Hematopoietic multipotent progenitor cell (in vitro differentiated cells): Measurements from ENCODE around the gene ALDH2. TPM values are rescaled to one million over a fixed set of nuclear protein-coding genes. Genes with fewer than 3 reads are reported as not detected.
A peak's percentile ranks its signal among the peaks of the same experiment; 100 is the strongest.
"Not testable (repeated sequence)": the region's sequence is repeated elsewhere in the genome, so short reads cannot be mapped to it uniquely, and the experiment has no call there.

ENCODE experiments used
- DNase-seq, 3 donors: peaks; one replicate each; pipeline ENCODE4 v3.0.0-alpha.2; 2011 to 2015; ENCODE audit warnings: low read depth in 2 of 3, low spot score in 2 of 3
- total RNA-seq: library from RNA; depleted of rRNA; stranded (reverse); fragments of >200 nt; gene quantifications from one replicate; pipeline ENCODE4 v1.2.3, GENCODE V29; 2012

ALDH2 gene
- total RNA-seq, 1 donor = 35.3 TPM

GRCh38 chr12:111784953-111785352 lies 18.2 kb downstream of the ALDH2 start:
- no peak for DNase-seq

- DNase-seq = no peak
These were observed 18.9 kb downstream of the ALDH2 start for GRCh38 chr12:111785651-111786050.

- peak in 1 of 3 donors; percentile 38 for DNase-seq
These were observed 21.5 kb downstream of the ALDH2 start for GRCh38 chr12:111788178-111788654.

GRCh38 chr12:111789779-111790178 lies 23.0 kb downstream of the ALDH2 start:
- DNase-seq = no peak

- no peak for DNase-seq
These were observed 24.8 kb downstream of the ALDH2 start for GRCh38 chr12:111791507-111791906.

GRCh38 chr12:111792155-111792855 lies 25.6 kb downstream of the ALDH2 start:
- no peak for DNase-seq

GRCh38 chr12:111792856-111793235 lies 26.1 kb downstream of the ALDH2 start:
- DNase-seq = no peak

GRCh38 chr12:111798182-111798581 lies 31.4 kb downstream of the ALDH2 start:
- no peak for DNase-seq

GRCh38 chr12:111799758-111800157 lies 33.0 kb downstream of the ALDH2 start:
- DNase-seq = no peak

GRCh38 chr12:111803038-111803626 lies 36.4 kb downstream of the ALDH2 start:
- DNase-seq = no peak

GRCh38 chr12:111803851-111804250 lies 37.1 kb downstream of the ALDH2 start:
- no peak for DNase-seq

- no peak for DNase-seq
These were observed 39.6 kb downstream of the ALDH2 start for GRCh38 chr12:111806304-111806703.

- DNase-seq = no peak
These were observed 40.5 kb downstream of the ALDH2 start for GRCh38 chr12:111807232-111807631.

GRCh38 chr12:111812881-111813741 lies 46.4 kb downstream of the ALDH2 start:
- DNase-seq = peak; percentile 34 to 87 (median 77)

- DNase-seq = no peak
These were observed 49.4 kb downstream of the ALDH2 start for GRCh38 chr12:111816065-111816615.

- DNase-seq = not testable (repeated sequence)
These were observed 50.2 kb downstream of the ALDH2 start for GRCh38 chr12:111816898-111817297.

GRCh38 chr12:111818340-111818739 lies 51.6 kb downstream of the ALDH2 start:
- no peak for DNase-seq

- DNase-seq = no peak
These were observed 52.7 kb downstream of the ALDH2 start for GRCh38 chr12:111819191-111820158.

GRCh38 chr12:111820828-111821227 lies 54.1 kb downstream of the ALDH2 start:
- not testable (repeated sequence) for DNase-seq

GRCh38 chr12:111822886-111823285 lies 56.2 kb downstream of the ALDH2 start:
- DNase-seq = no peak
